ENCODE data around the gene LARP1. TPM values are rescaled to one million over a fixed set of nuclear protein-coding genes. Genes with fewer than 3 reads are reported as not detected.
A peak's percentile ranks its signal among the peaks of the same experiment; 100 is the strongest.
"Not testable (repeated sequence)": the region's sequence is repeated elsewhere in the genome, so short reads cannot be mapped to it uniquely, and the experiment has no call there.

The LARP1 gene
- total RNA-seq, 1 donor from 2014 or later = 24.0 TPM

DNA sequence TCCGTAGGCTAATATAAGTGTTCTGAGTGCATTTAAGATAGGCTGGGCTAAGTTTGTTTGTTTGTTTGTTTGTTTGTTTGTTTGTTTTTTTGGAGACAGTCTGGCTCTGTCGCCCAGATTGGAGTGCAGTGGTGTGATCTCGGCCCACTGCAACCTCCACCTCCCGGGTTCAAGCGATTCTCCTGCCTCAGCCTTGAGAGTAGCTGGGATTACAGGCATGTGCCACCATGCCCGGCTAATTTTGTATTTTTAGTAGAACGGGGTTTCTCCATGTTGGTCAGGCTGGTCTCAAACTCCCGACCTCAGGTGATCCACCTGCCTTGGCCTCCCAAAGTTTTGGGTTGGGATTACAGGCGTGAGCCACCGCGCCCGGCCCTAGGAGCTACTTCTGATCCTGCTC is 4.7 kb downstream of the LARP1 start:
- not testable (repeated sequence) for H3K36me3 ChIP-seq (ENCODE audit: control insufficient read depth in 3 of 3, insufficient read depth in 3 of 3, low read length in 3 of 3); H3K9me3 ChIP-seq (ENCODE audit: control insufficient read depth in 3 of 3, low read length in 3 of 3); H3K9ac ChIP-seq (ENCODE audit: low read depth in 1 of 3, low read length in 3 of 3); H3K27me3 ChIP-seq (ENCODE audit: control insufficient read depth in 3 of 3, insufficient read depth in 3 of 3, low read length in 3 of 3); H3K4me3 ChIP-seq (ENCODE audit: low read length in 3 of 3); H3K27ac ChIP-seq (ENCODE audit: low read depth, low read length)
- peaks cover 32 to 55% (median 42%) of the 10 kb centered on the region in 3 donors for H3K4me1 ChIP-seq (ENCODE audit: control insufficient read depth in 3 of 3, insufficient read depth in 3 of 3, low read length in 3 of 3)

DNA sequence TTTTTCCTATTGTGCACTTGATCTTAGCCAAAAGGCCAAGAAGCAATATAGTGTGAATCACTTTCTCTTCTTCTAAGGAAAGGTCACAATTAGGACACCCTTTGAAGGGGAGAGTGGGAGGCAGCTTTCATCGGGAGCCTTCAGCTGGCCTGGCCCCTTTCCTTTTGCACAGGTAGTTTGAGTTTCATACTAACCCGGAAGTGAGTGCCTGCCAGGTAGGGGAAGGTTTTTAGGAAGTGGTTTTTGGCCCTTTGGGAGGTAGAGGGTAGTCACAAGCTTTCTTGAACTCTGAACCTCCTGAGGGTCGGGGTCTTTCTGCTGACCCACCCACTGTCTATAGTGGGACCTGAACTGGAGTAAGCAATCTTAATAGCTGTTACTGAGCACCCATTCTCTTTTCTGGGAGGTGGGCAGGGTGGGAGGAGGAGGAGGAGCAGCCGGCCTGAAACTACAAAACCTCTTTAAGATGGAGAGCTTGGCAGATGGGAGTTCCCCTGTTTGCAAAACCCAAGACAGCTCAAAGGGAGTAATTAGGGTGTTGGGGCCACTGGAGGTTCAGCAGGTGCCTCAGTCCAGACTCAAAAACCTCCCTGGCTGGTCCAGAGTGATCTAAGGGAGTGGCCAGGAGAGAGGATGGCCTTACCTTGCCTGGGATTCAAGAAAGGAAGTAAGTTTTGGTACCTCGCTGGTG is 6.0 kb downstream of the LARP1 start:
- Histone ChIP-seq H3K4me1 (ENCODE audit: control insufficient read depth in 3 of 3, insufficient read depth in 3 of 3, low read length in 3 of 3) (peaks cover 34 to 68% (median 46%) of the 10 kb centered on the region in 3 donors), H3K9me3 (ENCODE audit: control insufficient read depth in 3 of 3, low read length in 3 of 3) (no peaks in the 10 kb centered on the region), H3K4me3 (ENCODE audit: low read length in 3 of 3) (no peak overlapping the region), H3K9ac (ENCODE audit: low read depth in 1 of 3, low read length in 3 of 3) (peak overlapping the region; percentile 3 to 28 (median 19)), H3K36me3 (ENCODE audit: control insufficient read depth in 3 of 3, insufficient read depth in 3 of 3, low read length in 3 of 3) (no peaks in the 10 kb centered on the region), H3K27me3 (ENCODE audit: control insufficient read depth in 3 of 3, insufficient read depth in 3 of 3, low read length in 3 of 3) (no peaks in the 10 kb centered on the region), H3K27ac (ENCODE audit: low read depth, low read length) (no peak overlapping the region)

GRCh38 chr5:154762261-154762660 is 7.1 kb downstream of the LARP1 start:
- Histone ChIP-seq H3K4me3 (ENCODE audit: low read length in 3 of 3) (no peak overlapping the region), H3K36me3 (ENCODE audit: control insufficient read depth in 3 of 3, insufficient read depth in 3 of 3, low read length in 3 of 3) (no peaks in the 10 kb centered on the region), H3K27me3 (ENCODE audit: control insufficient read depth in 3 of 3, insufficient read depth in 3 of 3, low read length in 3 of 3) (no peaks in the 10 kb centered on the region), H3K27ac (ENCODE audit: low read depth, low read length) (no peak overlapping the region), H3K9me3 (ENCODE audit: control insufficient read depth in 3 of 3, low read length in 3 of 3) (no peaks in the 10 kb centered on the region), H3K4me1 (ENCODE audit: control insufficient read depth in 3 of 3, insufficient read depth in 3 of 3, low read length in 3 of 3) (peaks cover 43 to 75% (median 56%) of the 10 kb centered on the region in 3 donors), H3K9ac (ENCODE audit: low read depth in 1 of 3, low read length in 3 of 3) (no peak overlapping the region)

GRCh38 chr5:154762700-154763099 is 7.5 kb downstream of the LARP1 start:
- Histone ChIP-seq H3K4me3 (ENCODE audit: low read length in 3 of 3) (no peak overlapping the region), H3K9ac (ENCODE audit: low read depth in 1 of 3, low read length in 3 of 3) (no peak overlapping the region), H3K4me1 (ENCODE audit: control insufficient read depth in 3 of 3, insufficient read depth in 3 of 3, low read length in 3 of 3) (peaks cover 47 to 77% (median 61%) of the 10 kb centered on the region in 3 donors), H3K27me3 (ENCODE audit: control insufficient read depth in 3 of 3, insufficient read depth in 3 of 3, low read length in 3 of 3) (no peaks in the 10 kb centered on the region), H3K9me3 (ENCODE audit: control insufficient read depth in 3 of 3, low read length in 3 of 3) (no peaks in the 10 kb centered on the region), H3K36me3 (ENCODE audit: control insufficient read depth in 3 of 3, insufficient read depth in 3 of 3, low read length in 3 of 3) (no peaks in the 10 kb centered on the region), H3K27ac (ENCODE audit: low read depth, low read length) (no peak overlapping the region)

DNA sequence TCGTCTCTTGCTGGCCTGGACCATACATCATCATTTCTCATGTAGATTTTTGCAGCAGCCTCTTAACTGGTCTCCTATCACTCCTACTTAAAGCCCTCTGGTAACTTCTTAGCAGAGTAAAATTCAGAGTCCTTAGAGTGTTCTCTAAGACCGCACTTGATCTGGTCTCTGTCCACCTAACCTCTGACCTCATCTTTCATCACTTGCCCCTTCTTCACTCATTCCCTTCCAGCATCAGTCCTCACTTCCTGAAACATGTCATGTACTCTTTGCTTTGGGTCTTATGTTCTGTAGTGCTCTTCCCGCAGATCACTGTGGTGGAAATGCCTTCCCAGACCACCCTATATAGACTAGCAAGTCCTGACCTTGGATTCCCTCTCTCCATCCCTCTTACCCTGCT is 9.8 kb downstream of the LARP1 start:
- Histone ChIP-seq H3K27me3 (ENCODE audit: control insufficient read depth in 3 of 3, insufficient read depth in 3 of 3, low read length in 3 of 3) (no peaks in the 10 kb centered on the region), H3K4me1 (ENCODE audit: control insufficient read depth in 3 of 3, insufficient read depth in 3 of 3, low read length in 3 of 3) (peaks cover 50 to 71% (median 53%) of the 10 kb centered on the region in 3 donors), H3K4me3 (ENCODE audit: low read length in 3 of 3) (no peak overlapping the region), H3K9me3 (ENCODE audit: control insufficient read depth in 3 of 3, low read length in 3 of 3) (no peaks in the 10 kb centered on the region), H3K27ac (ENCODE audit: low read depth, low read length) (no peak overlapping the region), H3K9ac (ENCODE audit: low read depth in 1 of 3, low read length in 3 of 3) (no peak overlapping the region), H3K36me3 (ENCODE audit: control insufficient read depth in 3 of 3, insufficient read depth in 3 of 3, low read length in 3 of 3) (no peaks in the 10 kb centered on the region)

- H3K9me3 ChIP-seq (ENCODE audit: control insufficient read depth in 3 of 3, low read length in 3 of 3) = no peaks in the 10 kb centered on the region
- no peaks in the 10 kb centered on the region for H3K36me3 ChIP-seq (ENCODE audit: control insufficient read depth in 3 of 3, insufficient read depth in 3 of 3, low read length in 3 of 3)
- peaks cover 52 to 72% (median 55%) of the 10 kb centered on the region in 3 donors for H3K4me1 ChIP-seq (ENCODE audit: control insufficient read depth in 3 of 3, insufficient read depth in 3 of 3, low read length in 3 of 3)
- no peak overlapping the region for H3K27ac ChIP-seq (ENCODE audit: low read depth, low read length)
- no peak overlapping the region for H3K9ac ChIP-seq (ENCODE audit: low read depth in 1 of 3, low read length in 3 of 3)
- no peak overlapping the region for H3K4me3 ChIP-seq (ENCODE audit: low read length in 3 of 3)
- no peaks in the 10 kb centered on the region for H3K27me3 ChIP-seq (ENCODE audit: control insufficient read depth in 3 of 3, insufficient read depth in 3 of 3, low read length in 3 of 3)
These were observed 10.3 kb downstream of the LARP1 start for GRCh38 chr5:154765396-154765925.

GRCh38 chr5:154766558-154767281 is 11.5 kb downstream of the LARP1 start:
- Histone ChIP-seq H3K27ac (ENCODE audit: low read depth, low read length) (no peak overlapping the region), H3K4me1 (ENCODE audit: control insufficient read depth in 3 of 3, insufficient read depth in 3 of 3, low read length in 3 of 3) (peaks cover 53 to 72% (median 53%) of the 10 kb centered on the region in 3 donors), H3K36me3 (ENCODE audit: control insufficient read depth in 3 of 3, insufficient read depth in 3 of 3, low read length in 3 of 3) (no peaks in the 10 kb centered on the region), H3K9ac (ENCODE audit: low read depth in 1 of 3, low read length in 3 of 3) (peak overlapping the region in 1 of 3 donors; percentile 17), H3K27me3 (ENCODE audit: control insufficient read depth in 3 of 3, insufficient read depth in 3 of 3, low read length in 3 of 3) (no peaks in the 10 kb centered on the region), H3K9me3 (ENCODE audit: control insufficient read depth in 3 of 3, low read length in 3 of 3) (no peaks in the 10 kb centered on the region), H3K4me3 (ENCODE audit: low read length in 3 of 3) (no peak overlapping the region)

DNA sequence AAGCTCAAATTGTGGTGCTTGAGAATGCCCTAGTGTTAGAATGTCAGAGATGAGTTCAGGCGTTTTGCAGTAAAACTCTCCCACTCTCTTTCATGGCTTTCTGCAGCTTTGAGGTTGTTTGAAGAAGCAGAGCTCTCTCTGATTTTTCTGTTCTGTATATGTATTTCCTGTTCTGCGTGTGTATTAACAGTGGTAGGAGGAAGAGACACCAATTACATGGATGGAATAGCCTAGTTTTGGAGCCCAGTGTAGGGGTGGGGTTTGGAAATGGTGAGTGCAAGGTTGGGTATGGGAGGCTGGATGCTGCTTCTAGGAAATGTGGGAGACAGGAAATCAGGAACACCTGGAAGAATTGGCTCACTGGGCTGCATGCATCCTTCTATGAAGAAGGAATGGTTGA is 12.4 kb downstream of the LARP1 start:
- no peak overlapping the region for H3K9ac ChIP-seq (ENCODE audit: low read depth in 1 of 3, low read length in 3 of 3)
- H3K27ac ChIP-seq (ENCODE audit: low read depth, low read length) = no peak overlapping the region
- H3K36me3 ChIP-seq (ENCODE audit: control insufficient read depth in 3 of 3, insufficient read depth in 3 of 3, low read length in 3 of 3) = no peaks in the 10 kb centered on the region
- no peaks in the 10 kb centered on the region for H3K27me3 ChIP-seq (ENCODE audit: control insufficient read depth in 3 of 3, insufficient read depth in 3 of 3, low read length in 3 of 3)
- H3K9me3 ChIP-seq (ENCODE audit: control insufficient read depth in 3 of 3, low read length in 3 of 3) = no peaks in the 10 kb centered on the region
- no peak overlapping the region for H3K4me3 ChIP-seq (ENCODE audit: low read length in 3 of 3)
- H3K4me1 ChIP-seq (ENCODE audit: control insufficient read depth in 3 of 3, insufficient read depth in 3 of 3, low read length in 3 of 3) = peaks cover 51 to 71% (median 51%) of the 10 kb centered on the region in 3 donors

DNA sequence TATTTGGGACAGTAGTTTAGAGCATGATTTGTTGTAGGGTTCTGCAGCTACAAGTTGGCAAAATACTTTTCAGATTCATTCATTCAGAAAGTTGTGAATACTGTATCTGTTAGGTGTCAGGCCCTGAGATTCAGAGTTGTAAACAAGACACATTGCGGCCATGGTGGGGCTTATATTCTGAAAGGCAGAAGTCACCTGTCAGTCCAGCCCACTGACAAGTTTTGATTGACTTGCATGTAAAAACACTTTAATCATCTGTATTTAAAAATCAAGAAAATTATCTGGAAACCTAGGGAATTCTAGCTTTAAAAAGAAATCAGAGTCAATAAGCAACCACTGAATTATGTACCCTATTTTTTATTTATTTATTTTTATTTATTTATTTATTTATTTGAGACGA is 13.0 kb downstream of the LARP1 start:
- Histone ChIP-seq H3K27ac (ENCODE audit: low read depth, low read length) (no peak overlapping the region), H3K36me3 (ENCODE audit: control insufficient read depth in 3 of 3, insufficient read depth in 3 of 3, low read length in 3 of 3) (no peaks in the 10 kb centered on the region), H3K9ac (ENCODE audit: low read depth in 1 of 3, low read length in 3 of 3) (no peak overlapping the region), H3K4me1 (ENCODE audit: control insufficient read depth in 3 of 3, insufficient read depth in 3 of 3, low read length in 3 of 3) (peaks cover 51 to 71% (median 54%) of the 10 kb centered on the region in 3 donors), H3K27me3 (ENCODE audit: control insufficient read depth in 3 of 3, insufficient read depth in 3 of 3, low read length in 3 of 3) (no peaks in the 10 kb centered on the region), H3K4me3 (ENCODE audit: low read length in 3 of 3) (no peak overlapping the region), H3K9me3 (ENCODE audit: control insufficient read depth in 3 of 3, low read length in 3 of 3) (no peaks in the 10 kb centered on the region)

DNA sequence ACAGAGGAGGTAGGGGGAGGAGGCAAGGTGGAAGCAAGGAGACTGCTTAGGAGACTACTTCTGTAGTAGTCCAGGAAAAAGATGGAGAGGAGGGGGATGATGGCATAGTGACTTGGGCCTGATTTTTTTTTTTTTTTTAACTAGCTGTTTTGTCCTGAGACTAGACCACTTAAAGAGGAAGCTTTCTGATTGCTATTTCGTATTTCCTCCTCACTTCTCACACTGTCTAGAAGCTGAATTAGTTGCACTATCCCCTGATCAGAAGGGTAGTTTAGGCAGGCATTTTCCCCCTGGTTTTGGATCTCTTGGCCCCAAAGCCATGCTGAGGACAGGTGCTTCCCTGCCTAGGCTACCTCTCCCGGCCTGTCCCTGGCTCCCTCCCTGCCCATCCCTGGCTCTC is 14.9 kb downstream of the LARP1 start:
- H3K4me1 ChIP-seq (ENCODE audit: control insufficient read depth in 3 of 3, insufficient read depth in 3 of 3, low read length in 3 of 3) = peaks cover 70 to 87% (median 72%) of the 10 kb centered on the region in 3 donors
- H3K9me3 ChIP-seq (ENCODE audit: control insufficient read depth in 3 of 3, low read length in 3 of 3) = no peaks in the 10 kb centered on the region
- no peaks in the 10 kb centered on the region for H3K27me3 ChIP-seq (ENCODE audit: control insufficient read depth in 3 of 3, insufficient read depth in 3 of 3, low read length in 3 of 3)
- H3K4me3 ChIP-seq (ENCODE audit: low read length in 3 of 3) = no peak overlapping the region
- H3K27ac ChIP-seq (ENCODE audit: low read depth, low read length) = peak overlapping the region; percentile 64
- peak overlapping the region in 1 of 3 donors; percentile 25 for H3K9ac ChIP-seq (ENCODE audit: low read depth in 1 of 3, low read length in 3 of 3)
- H3K36me3 ChIP-seq (ENCODE audit: control insufficient read depth in 3 of 3, insufficient read depth in 3 of 3, low read length in 3 of 3) = no peaks in the 10 kb centered on the region
